Spleen (tissue), 7 donors: ENCODE measurements around the gene G6PD.

ENCODE experiments used
- CTCF ChIP-seq, 11 experiments: fragments of 200-600 bp in 7 of 11; fragments of 450-650 bp in 4 of 11; sonication (generic) in 4 of 11; IDR thresholded peaks in 8 of 11; conservative IDR thresholded peaks in 3 of 11; 1 replicate in 7 of 11; 2 replicates in 4 of 11; pipeline versions ENCODE4 v1.4.0 to v1.8.0; 2016 to 2021; ENCODE audit warnings: antibody characterized with exemption in 11 of 11, inconsistent platforms in 4 of 11, mild to moderate bottlenecking in 1 of 11
- POLR2A ChIP-seq, 3 donors: fragments of 450-650 bp; IDR thresholded peaks; one replicate each; pipeline ENCODE4 v1.5.1; 2017; ENCODE audit warnings: antibody characterized with exemption in 3 of 3, mild to moderate bottlenecking in 1 of 3
- donor health status: DM: no; HTN: no; CAD: no; lungs with moderate emphysema.
- donor health status: DM: no; HTN: no; CAD: no.
- donor health status: DM: no; HTN: no; CAD: no.

GRCh38 chrX:154546354-154547244, at the start of gene G6PD:
- TF ChIP-seq CTCF (IDR thresholded peaks at IDR 0.05 in 8 of 11, conservative IDR thresholded peaks at IDR 0.05 in 3 of 11) (no peak), POLR2A (IDR thresholded peaks at IDR 0.05) (peak in 1 of 3 donors; percentile 9)
